Prostate gland (tissue), 2 donors: ENCODE measurements around the gene PDGFRB. TPM values are rescaled to one million over a fixed set of nuclear protein-coding genes. Genes with fewer than 3 reads are reported as not detected.

Experiments used
- DNase-seq: peaks from one replicate; pipeline ENCODE4 v3.0.0-alpha.2; 2019; ENCODE audit warnings: low spot score
- H3K27ac ChIP-seq, 2 donors: fragments of 200-600 bp; sonication (generic); 2 replicates each; pipeline ENCODE4 v1.5.1; 2017 to 2019
- H3K27me3 ChIP-seq: fragments of 200-600 bp; sonication (generic); replicated peaks from 2 replicates; pipeline ENCODE4 v1.5.1; 2019; ENCODE audit not compliant: insufficient read depth
- H3K36me3 ChIP-seq, 2 donors: fragments of 200-600 bp; sonication (generic); 1 replicate in 1 of 2; 2 replicates in 1 of 2; pipeline versions ENCODE4 v1.5.1 to v1.8.1; 2017 to 2019
- H3K4me1 ChIP-seq: fragments of 200-600 bp; sonication (generic); replicated peaks from 2 replicates; pipeline ENCODE4 v1.5.1; 2019
- H3K4me3 ChIP-seq, 2 donors: fragments of 200-600 bp; sonication (generic); 2 replicates each; pipeline ENCODE4 v1.5.1; 2017 to 2019
- H3K9me3 ChIP-seq: fragments of 200-600 bp; sonication (generic); 2 replicates; pipeline ENCODE4 v1.5.1; 2017
- CTCF ChIP-seq, 4 experiments: fragments of 200-600 bp in 2 of 4; fragments of 450-650 bp in 2 of 4; sonication (generic) in 2 of 4; IDR thresholded peaks; 1 replicate in 3 of 4; 2 replicates in 1 of 4; pipeline ENCODE4 v1.5.1; 2016 to 2019; ENCODE audit warnings: antibody characterized with exemption in 4 of 4, mild to moderate bottlenecking in 2 of 4, moderate library complexity in 2 of 4
- POLR2A ChIP-seq: fragments of 450-650 bp; IDR thresholded peaks from one replicate; pipeline ENCODE4 v1.6.1; 2016; ENCODE audit warnings: antibody characterized with exemption, mild to moderate bottlenecking
- POLR2AphosphoS5 ChIP-seq: sonication (generic); formaldehyde crosslinking; IDR thresholded peaks from one replicate; pipeline ENCODE4 v1.6.1; 2017; ENCODE audit warnings: antibody characterized with exemption
- WGBS: methylation state at CpG from one replicate; pipeline ENCODE4 v1.1.5; 2018; 5-methylcytosine and 5-hydroxymethylcytosine counted together
- intact Hi-C: fragments of 100-400 bp; cut with DNase I; formaldehyde crosslinking; loops from one replicate; pipeline ENCODE4 v1.14.2; 2022
- total RNA-seq, 2 donors: library from RNA; depleted of rRNA; stranded (reverse); fragments of >200 nt; gene quantifications; one replicate each; pipeline ENCODE4 v1.1.0, GENCODE V29; 2016

PDGFRB gene
- total RNA-seq, 2 donors from 2014 or later = 14.5 to 161 TPM

- Histone ChIP-seq H3K27ac (no peak overlapping the region), H3K9me3 (no peaks in the 10 kb centered on the region), H3K4me3 (no peak overlapping the region), H3K4me1 (no peaks in the 10 kb centered on the region), H3K36me3 (no peaks in the 10 kb centered on the region), H3K27me3 (no peaks in the 10 kb centered on the region)
- TF ChIP-seq POLR2A = no peak
- TF ChIP-seq CTCF (IDR thresholded peaks at IDR 0.05) = no peak
- no peak for TF ChIP-seq POLR2AphosphoS5
- DNase-seq = no peak
- WGBS = 56% methylated on average over 3 of the region's 4 CpGs
- intact Hi-C loops = no loop called here
Measured at GRCh38 chr5:150178262-150178661, 22.6 kb upstream of the PDGFRB start.

GRCh38 chr5:150177721-150178120 is 22.1 kb upstream of the PDGFRB start:
- TF ChIP-seq CTCF (IDR thresholded peaks at IDR 0.05) (no peak), POLR2AphosphoS5 (no peak), POLR2A (no peak)
- no peak overlapping the region for H3K4me3 ChIP-seq
- intact Hi-C loops = no loop called here
- no peaks in the 10 kb centered on the region for H3K36me3 ChIP-seq
- no peaks in the 10 kb centered on the region for H3K4me1 ChIP-seq
- WGBS = 58% methylated on average over 4 of the region's 4 CpGs
- no peaks in the 10 kb centered on the region for H3K9me3 ChIP-seq
- H3K27me3 ChIP-seq = no peaks in the 10 kb centered on the region
- peak overlapping the region in 1 of 2 donors; percentile 3 for H3K27ac ChIP-seq
- DNase-seq = no peak

- no peak overlapping the region for H3K27ac ChIP-seq
- H3K4me1 ChIP-seq = no peaks in the 10 kb centered on the region
- TF ChIP-seq POLR2AphosphoS5 (no peak), POLR2A (no peak), CTCF (IDR thresholded peaks at IDR 0.05) (no peak)
- H3K36me3 ChIP-seq = no peaks in the 10 kb centered on the region
- H3K4me3 ChIP-seq = no peak overlapping the region
- intact Hi-C loops = no loop called here
- no peak for DNase-seq
- no peaks in the 10 kb centered on the region for H3K9me3 ChIP-seq
- H3K27me3 ChIP-seq = no peaks in the 10 kb centered on the region
- WGBS = 66% methylated on average over 8 of the region's 8 CpGs
Measured at GRCh38 chr5:150176745-150177477, 21.3 kb upstream of the PDGFRB start.

- H3K9me3 ChIP-seq = no peaks in the 10 kb centered on the region
- no peaks in the 10 kb centered on the region for H3K27me3 ChIP-seq
- intact Hi-C loops = no loop called here
- H3K27ac ChIP-seq = no peak overlapping the region
- TF ChIP-seq POLR2A = no peak
- TF ChIP-seq POLR2AphosphoS5 = no peak
- peak in 3 of 4 experiments; percentile 16 to 26 (median 18) for TF ChIP-seq CTCF (IDR thresholded peaks at IDR 0.05)
- 80% methylated on average over 5 of the region's 5 CpGs for WGBS
- no peak overlapping the region for H3K4me3 ChIP-seq
- no peak for DNase-seq
- H3K4me1 ChIP-seq = no peaks in the 10 kb centered on the region
- H3K36me3 ChIP-seq = no peaks in the 10 kb centered on the region
Measured at GRCh38 chr5:150175536-150175935, 19.9 kb upstream of the PDGFRB start.

- Histone ChIP-seq H3K4me3 (no peak overlapping the region), H3K9me3 (no peaks in the 10 kb centered on the region), H3K27me3 (no peaks in the 10 kb centered on the region), H3K36me3 (no peaks in the 10 kb centered on the region), H3K4me1 (no peaks in the 10 kb centered on the region), H3K27ac (no peak overlapping the region)
- no peak for TF ChIP-seq CTCF (IDR thresholded peaks at IDR 0.05)
- no peak for TF ChIP-seq POLR2A
- TF ChIP-seq POLR2AphosphoS5 = no peak
- 28% methylated on average over 1 of the region's 1 CpG for WGBS
- no peak for DNase-seq
- intact Hi-C loops = no loop called here
Measured at GRCh38 chr5:150175076-150175475, 19.4 kb upstream of the PDGFRB start.
